Measurements from ENCODE around the gene EDEM2.
A peak's percentile ranks its signal among the peaks of the same experiment; 100 is the strongest.
"Not testable (repeated sequence)": the region's sequence is repeated elsewhere in the genome, so short reads cannot be mapped to it uniquely, and the experiment has no call there.

Gene EDEM2

GRCh38 chr20:35087791-35088190, 59.3 kb downstream of the EDEM2 start:
- peak overlapping the region; percentile 46 for H3K27ac ChIP-seq
- TF ChIP-seq, protein P1, sequence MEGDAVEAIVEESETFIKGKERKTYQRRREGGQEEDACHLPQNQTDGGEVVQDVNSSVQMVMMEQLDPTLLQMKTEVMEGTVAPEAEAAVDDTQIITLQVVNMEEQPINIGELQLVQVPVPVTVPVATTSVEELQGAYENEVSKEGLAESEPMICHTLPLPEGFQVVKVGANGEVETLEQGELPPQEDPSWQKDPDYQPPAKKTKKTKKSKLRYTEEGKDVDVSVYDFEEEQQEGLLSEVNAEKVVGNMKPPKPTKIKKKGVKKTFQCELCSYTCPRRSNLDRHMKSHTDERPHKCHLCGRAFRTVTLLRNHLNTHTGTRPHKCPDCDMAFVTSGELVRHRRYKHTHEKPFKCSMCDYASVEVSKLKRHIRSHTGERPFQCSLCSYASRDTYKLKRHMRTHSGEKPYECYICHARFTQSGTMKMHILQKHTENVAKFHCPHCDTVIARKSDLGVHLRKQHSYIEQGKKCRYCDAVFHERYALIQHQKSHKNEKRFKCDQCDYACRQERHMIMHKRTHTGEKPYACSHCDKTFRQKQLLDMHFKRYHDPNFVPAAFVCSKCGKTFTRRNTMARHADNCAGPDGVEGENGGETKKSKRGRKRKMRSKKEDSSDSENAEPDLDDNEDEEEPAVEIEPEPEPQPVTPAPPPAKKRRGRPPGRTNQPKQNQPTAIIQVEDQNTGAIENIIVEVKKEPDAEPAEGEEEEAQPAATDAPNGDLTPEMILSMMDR (conservative IDR thresholded peaks at IDR 0.05), result no peak

- H3K27ac ChIP-seq, result peak overlapping the region; percentile 46
- TF ChIP-seq, protein P1 (conservative IDR thresholded peaks at IDR 0.05), result no peak
These were observed 59.8 kb downstream of the EDEM2 start for GRCh38 chr20:35087355-35087754.

GRCh38 chr20:35085477-35086225, 61.5 kb downstream of the EDEM2 start:
- H3K27ac ChIP-seq, result peak overlapping the region; percentile 75

DNA sequence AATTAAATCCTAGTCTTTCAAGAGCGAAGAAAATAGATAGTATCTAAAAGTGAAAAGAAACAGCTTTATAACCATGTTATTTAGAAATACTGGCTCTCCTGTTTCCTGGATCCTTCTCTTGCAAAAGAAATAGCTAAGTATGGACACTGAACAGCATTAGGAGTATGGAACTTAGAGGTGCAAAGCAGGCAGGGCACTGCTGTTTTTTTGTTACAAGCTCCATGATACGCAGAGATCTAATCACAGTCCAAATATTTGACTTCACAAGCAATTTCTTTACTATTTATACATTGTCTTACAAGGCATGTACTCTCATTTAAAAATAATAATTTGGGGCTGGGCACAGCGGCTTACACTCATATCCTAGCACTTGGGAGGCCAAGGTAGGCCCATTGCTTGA, 62.1 kb downstream of the EDEM2 start:
- TF ChIP-seq, protein P1 (conservative IDR thresholded peaks at IDR 0.05), result no peak
- H3K27ac ChIP-seq, result peak overlapping the region; percentile 75

More at GRCh38 chr20:35085477-35086225, 61.5 kb downstream of the EDEM2 start:
- TF ChIP-seq, protein P1 (conservative IDR thresholded peaks at IDR 0.05), result no peak

DNA sequence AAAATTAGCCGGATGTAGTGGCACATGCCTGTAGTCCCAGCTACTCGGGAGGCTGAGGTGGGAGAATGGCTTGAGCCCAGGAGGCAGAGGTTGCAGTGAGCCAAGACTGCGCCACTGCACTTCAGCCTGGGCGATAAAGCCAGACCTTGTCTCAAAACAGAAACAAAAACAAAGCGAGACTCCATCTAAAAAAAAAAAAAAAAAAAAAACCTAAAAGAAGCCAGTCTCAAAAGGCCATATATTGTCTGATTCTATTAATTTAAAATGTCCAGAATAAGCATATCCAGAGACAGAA, 66.8 kb downstream of the EDEM2 start:
- H3K27ac ChIP-seq, result not testable (repeated sequence)

DNA sequence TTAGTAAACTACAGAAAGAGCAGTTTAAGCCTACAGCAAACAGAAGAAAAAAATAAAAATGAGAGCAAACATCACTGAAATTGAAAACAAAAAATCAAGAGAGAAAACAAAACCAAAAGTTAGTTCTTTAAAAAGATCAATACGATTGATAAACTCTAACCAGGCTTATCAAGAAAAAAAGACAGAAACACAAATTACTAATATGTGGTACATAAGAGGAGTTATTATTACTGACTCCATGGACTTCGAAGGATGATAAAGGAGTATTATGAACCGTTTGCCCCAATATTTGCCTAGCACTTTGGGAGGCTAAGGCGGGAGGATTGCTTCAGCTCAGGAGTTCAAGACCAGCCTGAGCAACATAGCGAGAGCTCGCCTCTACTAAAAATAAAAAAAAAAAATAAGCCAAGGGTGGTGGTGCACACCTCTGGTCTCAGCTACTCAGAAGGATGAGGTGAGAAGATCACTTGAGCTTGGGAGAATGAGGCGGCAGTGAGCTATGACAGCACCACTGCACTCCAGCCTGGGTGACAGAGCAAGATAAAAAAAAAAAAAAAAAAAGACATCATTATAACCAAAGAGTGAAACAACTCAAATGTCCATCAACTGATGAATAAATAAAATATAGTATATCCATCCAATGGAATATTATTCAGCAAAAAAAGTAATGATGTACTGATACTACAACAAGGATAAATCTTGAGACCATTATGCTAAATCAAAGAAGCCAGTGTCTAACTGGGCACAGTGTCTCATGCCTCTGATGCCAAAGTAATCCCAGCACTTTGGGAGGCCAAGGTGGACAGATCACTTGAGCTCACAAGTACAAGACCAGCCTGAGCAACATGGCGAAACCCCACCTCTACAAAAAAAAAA, 67.4 kb downstream of the EDEM2 start:
- TF ChIP-seq, protein P1 (conservative IDR thresholded peaks at IDR 0.05), result no peak
- H3K27ac ChIP-seq, result no peak overlapping the region

- no peak overlapping the region for H3K27ac ChIP-seq
These were observed 69.3 kb downstream of the EDEM2 start for GRCh38 chr20:35077872-35078271.

More at GRCh38 chr20:35077872-35078271, 69.3 kb downstream of the EDEM2 start:
- TF ChIP-seq, protein P1 (conservative IDR thresholded peaks at IDR 0.05), result no peak
